ENCODE measurements around the gene ICAM2.

- TF ChIP-seq ATF3 (CRISPR knock-in tag; conservative IDR thresholded peaks at IDR 0.05): no peak
- no peak for TF ChIP-seq NR1H2 (CRISPR knock-in tag; IDR thresholded peaks at IDR 0.05)
- TF ChIP-seq, protein P1, sequence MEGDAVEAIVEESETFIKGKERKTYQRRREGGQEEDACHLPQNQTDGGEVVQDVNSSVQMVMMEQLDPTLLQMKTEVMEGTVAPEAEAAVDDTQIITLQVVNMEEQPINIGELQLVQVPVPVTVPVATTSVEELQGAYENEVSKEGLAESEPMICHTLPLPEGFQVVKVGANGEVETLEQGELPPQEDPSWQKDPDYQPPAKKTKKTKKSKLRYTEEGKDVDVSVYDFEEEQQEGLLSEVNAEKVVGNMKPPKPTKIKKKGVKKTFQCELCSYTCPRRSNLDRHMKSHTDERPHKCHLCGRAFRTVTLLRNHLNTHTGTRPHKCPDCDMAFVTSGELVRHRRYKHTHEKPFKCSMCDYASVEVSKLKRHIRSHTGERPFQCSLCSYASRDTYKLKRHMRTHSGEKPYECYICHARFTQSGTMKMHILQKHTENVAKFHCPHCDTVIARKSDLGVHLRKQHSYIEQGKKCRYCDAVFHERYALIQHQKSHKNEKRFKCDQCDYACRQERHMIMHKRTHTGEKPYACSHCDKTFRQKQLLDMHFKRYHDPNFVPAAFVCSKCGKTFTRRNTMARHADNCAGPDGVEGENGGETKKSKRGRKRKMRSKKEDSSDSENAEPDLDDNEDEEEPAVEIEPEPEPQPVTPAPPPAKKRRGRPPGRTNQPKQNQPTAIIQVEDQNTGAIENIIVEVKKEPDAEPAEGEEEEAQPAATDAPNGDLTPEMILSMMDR (IDR thresholded peaks at IDR 0.05): no peak
Observed at GRCh38 chr17:64024215-64024654, 3.8 kb upstream of the ICAM2 start.
